ENCODE measurements around the gene TJP2. TPM values are rescaled to one million over a fixed set of nuclear protein-coding genes. Genes with fewer than 3 reads are reported as not detected.

Gene TJP2
- total and polyA plus RNA-seq, 2 of the 4 experiments (the other 2 are of a cell fraction), result 38.3 to 49.3 TPM

DNA sequence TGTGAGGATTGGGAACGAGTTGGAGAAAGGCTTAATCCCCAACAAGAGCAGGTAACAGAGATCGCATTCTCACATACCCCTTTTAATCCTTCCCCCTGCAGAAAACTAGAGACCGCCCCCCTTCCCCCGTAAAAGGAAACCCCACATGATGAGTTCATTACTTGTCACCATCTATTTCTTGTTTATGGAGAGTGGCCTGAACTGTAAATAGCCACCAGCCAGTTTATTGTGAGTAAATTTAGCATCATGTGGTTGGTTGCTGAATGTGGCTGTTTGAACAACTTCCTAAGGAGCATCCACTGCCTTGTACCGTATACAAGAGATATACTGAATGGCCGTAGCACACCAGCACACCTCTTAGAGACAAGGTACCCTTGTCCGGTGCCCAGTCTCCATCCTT is 62.1 kb downstream of the TJP2 start:
- no CpG with 5 or more reads among the region's 7 CpGs for WGBS, 2 experiments (ENCODE audit: extremely low coverage in 2 of 2, insufficient read length in 1 of 2)
- H3K79me1 ChIP-seq (ENCODE audit: low read depth in 1 of 2, low read length in 2 of 2), result no peaks in the 10 kb centered on the region
- CTCF ChIA-PET, result interaction anchor here (2.1 kb wide), 1 partner anchor 13 kb away, joined by 10 read pairs; no protein-coding TSS in a partner anchor

More for the DNA sequence above, 62.1 kb downstream of the TJP2 start:
- Histone ChIP-seq H2BK15ac (ENCODE audit: low read depth, low read length) (no peak overlapping the region), H4K8ac (ENCODE audit: low read depth in 2 of 2, low read length in 2 of 2) (no peak overlapping the region), H2AK5ac (ENCODE audit: low read depth, low read length) (no peak overlapping the region), H4K20me1 (ENCODE audit: insufficient read depth, low read length) (no peaks in the 10 kb centered on the region), H3K14ac (replicated peaks; ENCODE audit: low read depth, low read length) (no peak overlapping the region), H2BK120ac (ENCODE audit: low read depth, low read length) (no peak overlapping the region), H2AFZ (replicated peaks; ENCODE audit: low read length, poor library complexity) (no peak overlapping the region), H4K91ac (ENCODE audit: insufficient read depth, low read depth, low read length) (no peak overlapping the region), H3K9me3 (ENCODE audit: control insufficient read depth, insufficient read depth, low read length) (no peaks in the 10 kb centered on the region), H3K23ac (ENCODE audit: low read depth, low read length) (no peak overlapping the region), H4K5ac (ENCODE audit: low read depth, low read length) (no peak overlapping the region), H3K9me1 (ENCODE audit: insufficient read depth, low read length) (peaks cover 2% of the 10 kb centered on the region), H2AK9ac (replicated peaks; ENCODE audit: low read depth, low read length, poor library complexity) (no peak overlapping the region), H3K4me1 (ENCODE audit: control insufficient read depth, insufficient read depth, low read length) (no peaks in the 10 kb centered on the region), H2BK20ac (ENCODE audit: low read depth, low read length) (no peak overlapping the region), H3K4ac (ENCODE audit: low read depth, low read length) (no peak overlapping the region), H3K56ac (ENCODE audit: extremely low read depth, insufficient read depth, low read length) (no peak overlapping the region), H3K9ac (ENCODE audit: low read depth, low read length) (no peak overlapping the region), H2BK5ac (ENCODE audit: low read depth, low read length, poor library complexity, severe bottlenecking) (no peak overlapping the region), H3K18ac (ENCODE audit: low read depth, low read length) (no peak overlapping the region), H3K4me3 (ENCODE audit: insufficient read depth, low read depth, low read length) (no peak overlapping the region), H3K4me2 (ENCODE audit: low read depth, low read length) (no peak overlapping the region), H3K36me3 (ENCODE audit: control insufficient read depth, insufficient read depth, low read length) (peaks cover 20% of the 10 kb centered on the region), H3K27ac (ENCODE audit: insufficient read depth, low read length) (no peak overlapping the region), H3K27me3 (ENCODE audit: control insufficient read depth, insufficient read depth, low read length) (no peaks in the 10 kb centered on the region)
- POLR2A ChIA-PET (ENCODE audit: unreplicated experiment), result no interaction called here
- dilution Hi-C loops (cut with HindIII; ENCODE audit: low sequenced_read_pairs, unreplicated experiment) (no loop called here), in situ Hi-C loops (cut with MboI; ENCODE audit: low sequenced_read_pairs) (no loop called here), intact Hi-C loops (cut with micrococcal nuclease) (no loop called here)
- ATAC-seq (ENCODE audit: low read depth) (no peak), DNase-seq (no peak)
- TF ChIP-seq CEBPB (IDR thresholded peaks at IDR 0.05; ENCODE audit: low read depth, low read length) (no peak), MAFK (IDR thresholded peaks at IDR 0.05; ENCODE audit: low read depth, low read length) (no peak), FOS (IDR thresholded peaks at IDR 0.05; ENCODE audit: low read depth, low read length) (no peak), MXI1 (IDR thresholded peaks at IDR 0.05; ENCODE audit: borderline replicate concordance, low read depth, low read length) (no peak), BHLHE40 (IDR thresholded peaks at IDR 0.05; ENCODE audit: low read depth, low read length) (no peak), POLR2A (IDR thresholded peaks at IDR 0.05; ENCODE audit: low read depth, low read length) (no peak), RCOR1 (IDR thresholded peaks at IDR 0.05; ENCODE audit: insufficient replicate concordance, low read length) (no peak)
- BruUV-seq (replicated peaks), result no TSS peak
